H1 (cell line): Measurements from ENCODE around the gene EVPL.

ENCODE experiments used
- CEBPB ChIP-seq: IDR thresholded peaks from 2 replicates; pipeline ENCODE4 v1.6.1; 2012; ENCODE audit warnings: low read depth, low read length
- CHD1 ChIP-seq: IDR thresholded peaks from 2 replicates; pipeline ENCODE4 v1.6.1; 2012; ENCODE audit warnings: low read depth, low read length, improper control_type of control experiment
- CHD2 ChIP-seq: IDR thresholded peaks from 2 replicates; pipeline ENCODE4 v1.6.1; 2012; ENCODE audit warnings: low read length, improper control_type of control experiment
- EP300 ChIP-seq, 2 experiments: IDR thresholded peaks; 1 replicate in 1 of 2; 2 replicates in 1 of 2; pipeline ENCODE4 v1.6.1; 2011 to 2012; ENCODE audit warnings: low read depth in 2 of 2, low read length in 2 of 2, mild to moderate bottlenecking in 2 of 2, borderline replicate concordance in 1 of 2, inconsistent platforms in 1 of 2, moderate library complexity in 1 of 2
- EZH2 ChIP-seq: fragments of 200-600 bp; sonication (generic); IDR thresholded peaks from 2 replicates; pipeline ENCODE4 v1.7.1; 2012; ENCODE audit warnings: low read depth, mild to moderate bottlenecking, moderate library complexity, low read length, inconsistent platforms; ENCODE audit not compliant: severe bottlenecking
- GABPA ChIP-seq: IDR thresholded peaks from 2 replicates; pipeline ENCODE4 v1.6.1; 2011; ENCODE audit warnings: mild to moderate bottlenecking, low read length, moderate library complexity, borderline replicate concordance; ENCODE audit not compliant: insufficient read depth
- GTF2F1 ChIP-seq: IDR thresholded peaks from 2 replicates; pipeline ENCODE4 v1.6.1; 2012; ENCODE audit warnings: low read depth, low read length, improper control_type of control experiment, borderline replicate concordance
- HDAC2 ChIP-seq, 2 experiments: fragments of 300-600 bp in 1 of 2; sonication (generic) in 1 of 2; IDR thresholded peaks; 2 replicates each; pipeline ENCODE4 v1.6.1; 2011 to 2012; ENCODE audit warnings: low read depth in 2 of 2, low read length in 2 of 2, mild to moderate bottlenecking in 2 of 2, moderate library complexity in 2 of 2, borderline replicate concordance in 1 of 2, inconsistent platforms in 1 of 2
- KDM1A ChIP-seq: fragments of 200-600, 300-600 bp; sonication (generic); IDR thresholded peaks from 2 replicates; pipeline ENCODE4 v1.7.1; 2016; ENCODE audit warnings: mild to moderate bottlenecking, low read length, borderline replicate concordance
- MAFK ChIP-seq: IDR thresholded peaks from 2 replicates; pipeline ENCODE4 v1.6.1; 2012; ENCODE audit warnings: low read depth, mild to moderate bottlenecking, improper control_type of control experiment, low read length
- POLR2A ChIP-seq, 2 experiments: IDR thresholded peaks; 1 replicate in 1 of 2; 2 replicates in 1 of 2; pipeline ENCODE4 v1.6.1; 2011; ENCODE audit warnings: low read depth in 2 of 2, low read length in 2 of 2, mild to moderate bottlenecking in 2 of 2; ENCODE audit errors: control extremely low read depth in 1 of 2
- TAF1 ChIP-seq: IDR thresholded peaks from 2 replicates; pipeline ENCODE4 v1.6.1; 2011; ENCODE audit warnings: mild to moderate bottlenecking, low read depth, low read length
- TF ChIP-seq, protein P1 (sequence below), 3 experiments: IDR thresholded peaks; 1 replicate in 2 of 3; 2 replicates in 1 of 3; pipeline versions ENCODE4 v1.5.1 to v1.6.1; 2011; ENCODE audit warnings: low read length in 3 of 3, mild to moderate bottlenecking in 3 of 3, inconsistent platforms in 2 of 3, low read depth in 1 of 3, moderate library complexity in 1 of 3; ENCODE audit not compliant: insufficient read depth in 1 of 3; ENCODE audit errors: control extremely low read depth in 1 of 3
- TF ChIP-seq, protein P2 (sequence below): IDR thresholded peaks from 2 replicates; pipeline ENCODE4 v1.6.1; 2011; ENCODE audit warnings: low read depth, mild to moderate bottlenecking, low read length; ENCODE audit not compliant: insufficient read depth

DNA sequence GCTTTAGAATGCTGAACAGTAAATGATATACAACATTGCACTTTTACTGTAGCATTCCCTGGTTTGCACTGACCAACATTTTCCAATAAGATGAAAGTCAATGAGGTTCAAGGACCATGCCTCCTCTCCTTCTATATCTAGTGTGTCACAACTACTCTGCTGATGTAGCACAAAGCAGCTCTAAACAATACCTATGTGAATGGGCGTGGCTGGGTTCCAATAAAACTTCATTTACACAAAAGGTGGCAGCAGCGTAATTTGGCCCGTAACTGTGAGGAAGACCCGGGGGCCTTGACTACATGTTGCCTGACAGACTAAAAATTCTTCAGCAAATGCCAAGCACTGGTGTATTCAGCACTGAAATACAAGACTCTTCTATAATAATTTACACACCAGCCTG is 38.7 kb upstream of the EVPL start:
- TF ChIP-seq, protein P1, sequence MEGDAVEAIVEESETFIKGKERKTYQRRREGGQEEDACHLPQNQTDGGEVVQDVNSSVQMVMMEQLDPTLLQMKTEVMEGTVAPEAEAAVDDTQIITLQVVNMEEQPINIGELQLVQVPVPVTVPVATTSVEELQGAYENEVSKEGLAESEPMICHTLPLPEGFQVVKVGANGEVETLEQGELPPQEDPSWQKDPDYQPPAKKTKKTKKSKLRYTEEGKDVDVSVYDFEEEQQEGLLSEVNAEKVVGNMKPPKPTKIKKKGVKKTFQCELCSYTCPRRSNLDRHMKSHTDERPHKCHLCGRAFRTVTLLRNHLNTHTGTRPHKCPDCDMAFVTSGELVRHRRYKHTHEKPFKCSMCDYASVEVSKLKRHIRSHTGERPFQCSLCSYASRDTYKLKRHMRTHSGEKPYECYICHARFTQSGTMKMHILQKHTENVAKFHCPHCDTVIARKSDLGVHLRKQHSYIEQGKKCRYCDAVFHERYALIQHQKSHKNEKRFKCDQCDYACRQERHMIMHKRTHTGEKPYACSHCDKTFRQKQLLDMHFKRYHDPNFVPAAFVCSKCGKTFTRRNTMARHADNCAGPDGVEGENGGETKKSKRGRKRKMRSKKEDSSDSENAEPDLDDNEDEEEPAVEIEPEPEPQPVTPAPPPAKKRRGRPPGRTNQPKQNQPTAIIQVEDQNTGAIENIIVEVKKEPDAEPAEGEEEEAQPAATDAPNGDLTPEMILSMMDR (IDR thresholded peaks at IDR 0.05; ENCODE audit: control extremely low read depth in 1 of 3, insufficient read depth in 1 of 3, low read depth in 1 of 3, low read length in 3 of 3): no peak
- TF ChIP-seq, protein P2, sequence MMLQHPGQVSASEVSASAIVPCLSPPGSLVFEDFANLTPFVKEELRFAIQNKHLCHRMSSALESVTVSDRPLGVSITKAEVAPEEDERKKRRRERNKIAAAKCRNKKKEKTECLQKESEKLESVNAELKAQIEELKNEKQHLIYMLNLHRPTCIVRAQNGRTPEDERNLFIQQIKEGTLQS: no peak
- TF ChIP-seq KDM1A (no peak), HDAC2 (IDR thresholded peaks at IDR 0.05; ENCODE audit: borderline replicate concordance in 1 of 2, low read depth in 2 of 2, low read length in 2 of 2) (no peak), CHD1 (no peak), TAF1 (no peak), MAFK (no peak), EZH2 (no peak), CHD2 (no peak), POLR2A (IDR thresholded peaks at IDR 0.05; ENCODE audit: control extremely low read depth in 1 of 2, low read depth in 2 of 2, low read length in 2 of 2) (no peak), GABPA (no peak), EP300 (IDR thresholded peaks at IDR 0.05; ENCODE audit: borderline replicate concordance in 1 of 2, low read depth in 2 of 2, low read length in 2 of 2) (no peak), GTF2F1 (no peak), CEBPB (no peak)
